GM12891 (cell line): ENCODE measurements around the gene ATXN10.

ENCODE experiments used
- PAX5 ChIP-seq: IDR thresholded peaks from 2 replicates; pipeline ENCODE4 v1.6.1; 2011; ENCODE audit warnings: low read length, moderate library complexity, mild to moderate bottlenecking; ENCODE audit not compliant: insufficient read depth, severe bottlenecking
- POLR2A ChIP-seq: IDR thresholded peaks from 2 replicates; pipeline ENCODE4 v1.6.1; 2011; ENCODE audit warnings: low read depth, low read length, control low read depth
- POLR2AphosphoS5 ChIP-seq: IDR thresholded peaks from 2 replicates; pipeline ENCODE4 v1.6.1; 2011; ENCODE audit warnings: low read depth, low read length, control low read depth
- POU2F2 ChIP-seq: IDR thresholded peaks from 2 replicates; pipeline ENCODE4 v1.6.1; 2011; ENCODE audit warnings: low read depth, mild to moderate bottlenecking, control low read depth, low read length, moderate library complexity
- SPI1 ChIP-seq: IDR thresholded peaks from 2 replicates; pipeline ENCODE4 v1.6.1; 2011; ENCODE audit warnings: low read depth, low read length, control low read depth
- TAF1 ChIP-seq: IDR thresholded peaks from 2 replicates; pipeline ENCODE4 v1.6.1; 2011; ENCODE audit warnings: low read depth, low read length, control low read depth

GRCh38 chr22:45735273-45735672 is 63.6 kb downstream of the ATXN10 start:
- TF ChIP-seq POLR2A (no peak), TAF1 (no peak), SPI1 (no peak), POLR2AphosphoS5 (no peak), PAX5 (no peak), POU2F2 (no peak)
